ENCODE results near the gene YAE1.
"Not testable (repeated sequence)": the region's sequence is repeated elsewhere in the genome, so short reads cannot be mapped to it uniquely, and the experiment has no call there.

YAE1 gene

GRCh38 chr7:39566023-39566921, at the start of gene YAE1:
Gene YAE1, plus strand, starts transcription at chr7:39566404. Its CDS starts 15 bp downstream, at chr7:39566419.
- FAIRE-seq, result peak; percentile 54
- DNase-seq (ENCODE audit: insufficient read length, low spot score), result peak; percentile 89

- no peak for DNase-seq (ENCODE audit: insufficient read length, low spot score)
- no peak for FAIRE-seq
These were observed 49.7 kb upstream of the YAE1 start for GRCh38 chr7:39516498-39516897.

DNA sequence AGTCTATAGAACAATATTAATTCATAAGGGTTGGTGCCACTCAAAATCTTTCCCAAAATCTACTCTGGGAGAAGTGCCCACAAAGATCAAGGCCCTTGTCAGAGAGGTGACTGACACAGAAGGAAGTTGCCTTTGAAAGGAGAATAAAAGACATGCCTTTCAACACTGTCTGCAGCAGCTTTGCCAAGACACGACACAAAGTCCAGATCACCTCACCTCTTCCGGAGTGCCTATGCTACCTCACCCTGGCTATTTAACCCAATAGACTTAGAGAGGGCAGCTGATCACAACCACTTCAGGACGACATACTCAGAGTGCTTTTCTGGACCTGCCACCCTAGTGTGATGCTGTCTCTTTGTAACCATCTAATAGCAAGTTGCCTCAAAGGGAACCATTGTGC, 49.0 kb upstream of the YAE1 start:
- FAIRE-seq, result no peak
- no peak for DNase-seq (ENCODE audit: insufficient read length, low spot score)

GRCh38 chr7:39525926-39526325, 40.3 kb upstream of the YAE1 start:
- no peak for FAIRE-seq
- DNase-seq (ENCODE audit: insufficient read length, low spot score), result no peak

- DNase-seq (ENCODE audit: insufficient read length, low spot score) (no peak), FAIRE-seq (no peak)
These were observed 39.5 kb upstream of the YAE1 start for GRCh38 chr7:39526666-39527065.

DNA sequence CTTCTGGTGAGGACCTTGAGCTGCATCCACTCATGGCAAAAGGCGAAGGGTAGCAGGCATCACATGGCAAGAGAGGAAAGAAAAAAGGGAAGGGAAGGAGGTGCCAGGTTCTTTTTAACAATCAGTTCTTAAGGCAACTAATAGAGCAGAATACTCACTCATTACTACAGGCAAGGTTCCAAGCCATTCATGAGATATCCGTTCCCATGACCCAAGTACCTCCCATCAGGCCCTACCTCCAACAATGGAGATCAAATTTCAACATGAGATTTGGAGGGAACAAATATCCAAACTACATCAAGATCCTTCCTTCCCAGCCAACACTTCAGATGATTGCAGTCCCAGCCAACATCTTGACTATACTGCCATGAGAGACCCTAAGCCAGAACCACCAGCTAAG, 38.9 kb upstream of the YAE1 start:
- no peak for FAIRE-seq
- DNase-seq (ENCODE audit: insufficient read length, low spot score), result no peak

- no peak for DNase-seq (ENCODE audit: insufficient read length, low spot score)
- FAIRE-seq, result no peak
These were observed 38.3 kb upstream of the YAE1 start for GRCh38 chr7:39527951-39528350.

GRCh38 chr7:39528849-39529248, 37.4 kb upstream of the YAE1 start:
- DNase-seq (ENCODE audit: insufficient read length, low spot score), result no peak
- no peak for FAIRE-seq

- FAIRE-seq (no peak), DNase-seq (ENCODE audit: insufficient read length, low spot score) (no peak)
These were observed 36.6 kb upstream of the YAE1 start for GRCh38 chr7:39529582-39529981.

DNA sequence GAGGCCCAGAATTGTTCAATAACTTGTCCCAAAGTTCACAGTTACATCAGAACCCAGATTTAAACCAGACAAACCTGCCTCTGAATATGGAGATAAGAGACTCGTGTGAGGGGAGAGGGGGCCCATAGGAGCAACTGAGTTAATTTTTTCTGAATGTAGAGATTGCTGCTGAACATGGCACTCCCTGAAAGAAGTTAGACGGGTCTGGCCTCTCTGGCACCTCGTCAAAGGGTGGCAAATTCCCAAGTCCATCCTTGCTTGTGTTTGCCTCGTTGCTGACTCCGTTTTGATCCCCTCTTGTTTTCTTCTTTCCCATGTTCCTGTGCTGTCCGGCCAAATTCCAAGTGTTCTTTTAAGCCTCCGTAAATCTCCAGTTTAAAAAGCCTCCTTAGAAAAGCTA, 35.2 kb upstream of the YAE1 start:
- DNase-seq (ENCODE audit: insufficient read length, low spot score), result no peak
- FAIRE-seq, result no peak

GRCh38 chr7:39531818-39532217, 34.4 kb upstream of the YAE1 start:
- no peak for FAIRE-seq
- DNase-seq (ENCODE audit: insufficient read length, low spot score), result no peak

DNA sequence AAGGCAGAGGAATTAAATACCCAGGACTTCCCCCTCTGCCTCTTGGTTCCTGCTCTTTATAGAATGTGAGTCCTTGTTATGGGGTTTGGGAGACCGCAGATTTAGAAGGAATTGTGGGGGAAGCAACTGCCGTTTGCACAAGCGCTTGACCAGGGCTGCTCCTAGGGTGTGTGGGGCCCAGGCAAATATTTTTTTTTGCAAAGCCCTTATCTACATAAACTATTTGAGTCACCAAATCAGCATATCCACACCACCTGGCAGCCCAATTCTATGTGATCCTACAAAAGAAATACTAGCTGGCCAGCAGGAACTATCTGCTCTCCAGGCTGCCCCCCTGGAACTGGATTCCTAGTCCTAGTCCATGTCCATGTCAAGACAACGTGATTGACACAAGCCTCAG, 33.4 kb upstream of the YAE1 start:
- no peak for DNase-seq (ENCODE audit: insufficient read length, low spot score)
- no peak for FAIRE-seq

- DNase-seq (ENCODE audit: insufficient read length, low spot score), result no peak
- no peak for FAIRE-seq
These were observed 31.6 kb upstream of the YAE1 start for GRCh38 chr7:39534599-39534998.

DNA sequence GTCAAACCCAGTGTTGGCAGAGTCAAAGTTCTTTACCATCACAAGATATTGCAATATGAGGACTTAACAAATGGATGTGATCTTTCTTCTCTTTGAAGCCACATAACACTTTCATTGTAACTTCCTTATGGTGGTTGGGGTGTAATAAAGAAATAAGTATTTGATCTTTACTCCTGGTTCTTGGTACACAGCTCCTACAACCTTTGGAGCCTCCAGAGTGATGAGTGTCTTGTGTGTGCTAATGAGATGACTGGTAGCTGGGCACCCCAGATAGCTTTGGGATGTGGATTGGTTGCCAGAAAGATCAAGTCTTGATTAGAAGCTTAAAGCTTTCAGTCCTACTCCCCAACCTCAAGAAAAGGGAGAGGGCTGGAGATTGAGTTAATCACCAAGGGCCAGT, 31.1 kb upstream of the YAE1 start:
- no peak for DNase-seq (ENCODE audit: insufficient read length, low spot score)

GRCh38 chr7:39535720-39536119, 30.5 kb upstream of the YAE1 start:
- DNase-seq (ENCODE audit: insufficient read length, low spot score) (no peak), FAIRE-seq (no peak)

More for the DNA sequence above, 31.1 kb upstream of the YAE1 start:
- no peak for FAIRE-seq

DNA sequence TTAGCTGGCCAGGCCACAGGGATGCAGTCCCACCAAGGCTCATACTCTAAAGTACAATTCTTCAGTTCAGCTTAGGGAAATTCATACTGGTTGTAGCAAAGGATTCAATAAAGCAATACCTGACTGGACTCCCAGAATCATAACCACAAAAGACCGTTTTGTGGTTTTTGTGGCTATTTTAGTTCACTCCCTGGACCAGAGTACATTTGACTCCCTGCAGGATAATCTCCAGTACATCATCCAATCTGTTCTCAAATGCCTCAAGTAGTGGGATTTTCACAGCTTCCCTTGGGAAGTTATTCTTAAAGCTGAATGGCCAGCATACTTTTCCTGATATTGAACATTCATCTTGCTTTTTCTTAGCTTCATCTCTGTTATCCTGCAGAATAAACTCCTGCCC, 29.3 kb upstream of the YAE1 start:
- FAIRE-seq (no peak), DNase-seq (ENCODE audit: insufficient read length, low spot score) (no peak)

GRCh38 chr7:39539816-39540215, 26.4 kb upstream of the YAE1 start:
- DNase-seq (ENCODE audit: insufficient read length, low spot score), result no peak
- no peak for FAIRE-seq

GRCh38 chr7:39540320-39540719, 25.9 kb upstream of the YAE1 start:
- DNase-seq (ENCODE audit: insufficient read length, low spot score) (no peak), FAIRE-seq (no peak)

GRCh38 chr7:39541511-39541910, 24.7 kb upstream of the YAE1 start:
- FAIRE-seq (no peak), DNase-seq (ENCODE audit: insufficient read length, low spot score) (no peak)

- not testable (repeated sequence) for FAIRE-seq; DNase-seq (ENCODE audit: insufficient read length, low spot score)
These were observed 21.4 kb upstream of the YAE1 start for GRCh38 chr7:39544774-39545173.

- FAIRE-seq (no peak), DNase-seq (ENCODE audit: insufficient read length, low spot score) (no peak)
These were observed 18.9 kb upstream of the YAE1 start for GRCh38 chr7:39547336-39547735.

DNA sequence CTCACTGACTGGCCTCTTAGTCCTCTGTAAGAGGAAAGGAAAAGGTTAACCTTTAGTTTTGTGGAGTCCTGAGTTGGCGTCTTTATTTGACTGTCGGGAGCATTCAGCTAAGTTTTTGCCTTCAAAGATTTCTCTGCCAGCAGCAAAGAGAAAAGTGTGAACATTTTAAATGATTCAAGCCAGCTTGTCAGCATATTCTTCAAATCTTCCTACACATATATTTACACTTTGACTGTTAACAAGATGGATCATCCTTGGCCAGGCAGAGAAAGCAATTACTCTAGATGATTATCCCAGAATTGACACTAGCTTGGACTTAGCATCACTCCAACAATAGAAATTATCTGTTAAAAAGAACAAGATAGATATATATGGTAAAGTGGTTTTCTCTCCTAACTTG, 15.8 kb upstream of the YAE1 start:
- no peak for DNase-seq (ENCODE audit: insufficient read length, low spot score)
- FAIRE-seq, result no peak

GRCh38 chr7:39553436-39553835, 12.8 kb upstream of the YAE1 start:
- DNase-seq (ENCODE audit: insufficient read length, low spot score) (no peak), FAIRE-seq (no peak)

Measured in HTR-8/SVneo (cell line).